Measurements from ENCODE around the gene CHST11.
A peak's percentile ranks its signal among the peaks of the same experiment; 100 is the strongest.
"Not testable (repeated sequence)": the region's sequence is repeated elsewhere in the genome, so short reads cannot be mapped to it uniquely, and the experiment has no call there.

Gene CHST11

GRCh38 chr12:104785886-104786285, 329.1 kb downstream of the CHST11 start:
- no peak for DNase-seq

- DNase-seq = no peak
These were observed 329.6 kb downstream of the CHST11 start for GRCh38 chr12:104786352-104786751.

- peak; percentile 37 to 51 (median 46) for DNase-seq
These were observed 332.1 kb downstream of the CHST11 start for GRCh38 chr12:104788840-104789271.

DNA sequence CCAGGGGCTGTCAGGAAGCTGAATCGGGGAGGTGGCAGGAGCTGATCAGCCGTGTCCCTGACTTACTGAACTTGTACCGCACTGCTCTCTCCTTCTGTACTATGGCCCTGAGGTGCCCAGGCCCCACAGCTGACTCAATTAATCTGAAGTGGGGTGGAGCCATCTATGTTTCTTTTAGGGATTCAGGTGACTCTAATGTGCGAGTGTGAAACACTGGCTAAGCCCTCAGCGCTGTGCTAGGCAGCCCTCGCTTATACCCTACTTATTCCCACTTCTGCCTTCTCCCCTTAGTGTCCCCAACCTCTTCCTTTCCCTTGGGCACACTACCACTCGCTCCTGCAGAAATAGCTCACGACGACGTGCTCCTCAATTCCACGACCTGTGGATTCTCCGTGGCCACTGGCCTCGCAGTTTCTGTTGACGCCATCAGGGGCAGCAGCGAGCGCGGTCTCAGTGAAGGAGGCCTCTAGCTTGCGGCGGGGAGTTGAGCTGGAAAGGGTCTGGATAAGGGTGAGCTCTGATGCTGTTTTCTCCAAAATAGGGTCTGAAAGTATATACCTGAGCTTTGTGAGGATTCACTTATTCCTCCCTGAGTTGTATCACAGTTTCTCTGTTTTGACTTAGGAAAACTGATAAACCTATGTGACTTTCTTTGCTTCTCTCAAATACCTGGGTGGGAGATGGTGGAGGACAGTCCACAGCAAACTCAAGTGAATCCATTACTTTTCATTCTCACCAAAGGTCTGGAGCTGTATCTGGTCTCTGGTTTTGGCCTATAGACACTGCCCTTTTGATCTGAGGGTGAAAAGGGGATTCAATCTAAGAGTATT, 333.8 kb downstream of the CHST11 start:
- peak; percentile 38 to 58 (median 52) for DNase-seq

- DNase-seq = peak; percentile 31 to 53 (median 49)
These were observed 335.8 kb downstream of the CHST11 start for GRCh38 chr12:104792570-104792969.

GRCh38 chr12:104793285-104793684, 336.5 kb downstream of the CHST11 start:
- DNase-seq = no peak

- DNase-seq = no peak
These were observed 337.2 kb downstream of the CHST11 start for GRCh38 chr12:104793968-104794367.

GRCh38 chr12:104796475-104796862, 339.7 kb downstream of the CHST11 start:
- no peak for DNase-seq

- no peak for DNase-seq
These were observed 342.7 kb downstream of the CHST11 start for GRCh38 chr12:104799458-104799857.

DNA sequence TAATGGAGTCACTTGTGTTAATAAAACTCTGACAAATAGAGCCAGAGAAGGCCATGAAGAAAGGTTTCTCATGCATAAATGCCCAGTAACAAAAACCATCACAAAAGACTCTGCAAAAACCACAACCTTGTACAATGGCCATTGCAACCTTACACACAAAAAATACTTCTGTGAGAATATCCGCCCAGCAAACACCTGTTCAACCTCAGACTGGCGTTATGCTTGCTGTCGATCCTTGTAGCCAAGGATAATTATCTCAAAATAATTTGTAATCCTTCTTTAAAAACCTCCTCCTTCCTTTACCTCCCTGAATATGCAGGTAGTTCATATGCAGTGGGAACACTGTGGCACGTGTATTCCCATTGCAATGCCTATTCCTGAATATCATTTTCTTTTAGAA, 344.3 kb downstream of the CHST11 start:
- no peak for DNase-seq

DNA sequence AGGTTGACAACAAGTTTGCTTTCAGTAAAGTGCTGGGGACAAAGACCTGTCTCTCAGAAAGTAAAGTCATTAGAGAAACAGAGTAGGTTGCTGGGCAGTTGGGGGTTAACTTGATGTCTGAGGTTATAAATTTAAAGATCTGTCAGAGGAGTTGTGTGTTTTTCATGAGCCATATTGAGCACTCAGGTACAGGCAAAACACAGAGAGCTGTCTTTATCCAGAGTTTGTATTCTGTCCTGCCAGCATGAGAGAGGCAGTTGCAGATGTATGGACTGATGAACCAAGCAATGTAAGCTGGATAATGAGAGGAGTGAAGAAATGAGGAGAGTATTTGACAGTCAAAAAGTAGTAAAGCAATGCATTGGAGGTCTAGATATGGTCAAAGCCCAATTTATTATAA, 344.7 kb downstream of the CHST11 start:
- no peak for DNase-seq

GRCh38 chr12:104802208-104802607, 345.5 kb downstream of the CHST11 start:
- DNase-seq = no peak

- no peak for DNase-seq
These were observed 348.4 kb downstream of the CHST11 start for GRCh38 chr12:104805186-104805585.

DNA sequence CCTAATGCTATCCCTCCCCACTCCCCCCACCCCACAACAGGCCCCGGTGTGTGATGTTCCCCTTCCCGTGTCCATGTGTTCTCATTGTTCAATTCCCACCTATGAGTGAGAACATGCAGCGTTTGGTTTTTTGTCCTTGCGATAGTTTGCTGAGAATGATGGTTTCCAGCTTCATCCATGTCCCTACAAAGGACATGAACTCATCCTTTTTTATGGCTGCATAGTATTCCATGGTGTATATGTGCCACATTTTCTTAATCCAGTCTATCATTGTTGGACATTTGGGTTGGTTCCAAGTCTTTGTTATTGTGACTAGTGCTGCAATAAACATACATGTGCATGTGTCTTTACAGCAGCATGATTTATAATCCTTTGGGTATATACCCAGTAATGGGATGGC, 349.4 kb downstream of the CHST11 start:
- not testable (repeated sequence) for DNase-seq

DNA sequence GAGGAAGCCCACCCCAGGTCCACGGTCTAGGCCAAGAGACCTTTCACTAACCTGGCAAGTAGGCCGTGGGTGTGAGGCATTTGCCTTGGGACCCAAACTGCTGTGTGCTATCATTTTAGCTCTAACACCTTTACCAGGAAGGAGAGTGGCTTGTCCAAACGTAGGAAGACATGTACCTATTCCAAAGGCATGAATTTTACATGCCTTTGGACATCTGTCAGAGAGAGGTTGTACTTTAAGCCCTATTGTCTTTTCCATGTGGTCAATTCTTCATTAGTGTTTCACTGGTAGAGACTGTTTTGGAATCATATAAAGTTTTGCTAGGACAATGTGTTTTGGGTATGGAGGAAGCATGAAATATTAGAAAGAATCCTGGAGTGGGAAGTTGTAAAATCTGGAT, 352.5 kb downstream of the CHST11 start:
- no peak for DNase-seq

GRCh38 chr12:104809706-104810385, 353.1 kb downstream of the CHST11 start:
- no peak for DNase-seq
